Measurements from ENCODE around the gene LAMTOR3.

The LAMTOR3 gene

GRCh38 chr4:99853999-99854398 lies 40.2 kb downstream of the LAMTOR3 start:
- no peak for DNase-seq
- TF ChIP-seq POLR2A (IDR thresholded peaks at IDR 0.05; ENCODE audit: low read length) (no peak), GATA1 (IDR thresholded peaks at IDR 0.05; ENCODE audit: low read depth, low read length) (no peak)

- DNase-seq = no peak
- TF ChIP-seq POLR2A (IDR thresholded peaks at IDR 0.05; ENCODE audit: low read length) (no peak), GATA1 (IDR thresholded peaks at IDR 0.05; ENCODE audit: low read depth, low read length) (no peak)
Observed at GRCh38 chr4:99853190-99853589, 41.0 kb downstream of the LAMTOR3 start.

- no peak for TF ChIP-seq POLR2A (IDR thresholded peaks at IDR 0.05; ENCODE audit: low read length)
- no peak for TF ChIP-seq GATA1 (IDR thresholded peaks at IDR 0.05; ENCODE audit: low read depth, low read length)
- DNase-seq = no peak
Observed at GRCh38 chr4:99852199-99852749, 42.0 kb downstream of the LAMTOR3 start.

- no peak for DNase-seq
- TF ChIP-seq POLR2A (IDR thresholded peaks at IDR 0.05; ENCODE audit: low read length) (no peak), GATA1 (IDR thresholded peaks at IDR 0.05; ENCODE audit: low read depth, low read length) (no peak)
Observed at GRCh38 chr4:99848591-99849001, 45.6 kb downstream of the LAMTOR3 start.

GRCh38 chr4:99847362-99847976 lies 46.8 kb downstream of the LAMTOR3 start:
- TF ChIP-seq POLR2A (IDR thresholded peaks at IDR 0.05; ENCODE audit: low read length) = no peak
- TF ChIP-seq GATA1 (IDR thresholded peaks at IDR 0.05; ENCODE audit: low read depth, low read length) = no peak
- no peak for DNase-seq

- TF ChIP-seq GATA1 (IDR thresholded peaks at IDR 0.05; ENCODE audit: low read depth, low read length) (no peak), POLR2A (IDR thresholded peaks at IDR 0.05; ENCODE audit: low read length) (no peak)
- no peak for DNase-seq
Observed at GRCh38 chr4:99846891-99847290, 47.3 kb downstream of the LAMTOR3 start.

- no peak for DNase-seq
- no peak for TF ChIP-seq POLR2A (IDR thresholded peaks at IDR 0.05; ENCODE audit: low read length)
- no peak for TF ChIP-seq GATA1 (IDR thresholded peaks at IDR 0.05; ENCODE audit: low read depth, low read length)
Observed at GRCh38 chr4:99845708-99846469, 48.3 kb downstream of the LAMTOR3 start.

- no peak for DNase-seq
- TF ChIP-seq GATA1 (IDR thresholded peaks at IDR 0.05; ENCODE audit: low read depth, low read length) (no peak), POLR2A (IDR thresholded peaks at IDR 0.05; ENCODE audit: low read length) (no peak)
Observed at GRCh38 chr4:99845179-99845578, 49.0 kb downstream of the LAMTOR3 start.

GRCh38 chr4:99844048-99844447 lies 50.2 kb downstream of the LAMTOR3 start:
- DNase-seq = no peak
- no peak for TF ChIP-seq GATA1 (IDR thresholded peaks at IDR 0.05; ENCODE audit: low read depth, low read length)
- no peak for TF ChIP-seq POLR2A (IDR thresholded peaks at IDR 0.05; ENCODE audit: low read length)

GRCh38 chr4:99843413-99843812 lies 50.8 kb downstream of the LAMTOR3 start:
- no peak for DNase-seq
- no peak for TF ChIP-seq GATA1 (IDR thresholded peaks at IDR 0.05; ENCODE audit: low read depth, low read length)

GRCh38 chr4:99841129-99841528 lies 53.1 kb downstream of the LAMTOR3 start:
- DNase-seq = peak in 1 of 2 experiments; percentile 23
- TF ChIP-seq POLR2A (IDR thresholded peaks at IDR 0.05; ENCODE audit: low read length) (no peak), GATA1 (IDR thresholded peaks at IDR 0.05; ENCODE audit: low read depth, low read length) (no peak)

- no peak for DNase-seq
Observed at GRCh38 chr4:99838927-99839326, 55.3 kb downstream of the LAMTOR3 start.

GRCh38 chr4:99835942-99836341 lies 58.3 kb downstream of the LAMTOR3 start:
- no peak for TF ChIP-seq POLR2A (IDR thresholded peaks at IDR 0.05; ENCODE audit: low read length)
- TF ChIP-seq GATA1 (IDR thresholded peaks at IDR 0.05; ENCODE audit: low read depth, low read length) = no peak
- no peak for DNase-seq

More at GRCh38 chr4:99838927-99839326, 55.3 kb downstream of the LAMTOR3 start:
- TF ChIP-seq GATA1 (IDR thresholded peaks at IDR 0.05; ENCODE audit: low read depth, low read length) (no peak), POLR2A (IDR thresholded peaks at IDR 0.05; ENCODE audit: low read length) (no peak)

- no peak for DNase-seq
- TF ChIP-seq GATA1 (IDR thresholded peaks at IDR 0.05; ENCODE audit: low read depth, low read length) = no peak
Observed at GRCh38 chr4:99834569-99834968, 59.7 kb downstream of the LAMTOR3 start.

GRCh38 chr4:99833756-99834155 lies 60.5 kb downstream of the LAMTOR3 start:
- TF ChIP-seq POLR2A (IDR thresholded peaks at IDR 0.05; ENCODE audit: low read length) = no peak
- no peak for DNase-seq

All from erythroblast (primary cell).